ENCODE measurements around the gene SEPTIN1. TPM values are rescaled to one million over a fixed set of nuclear protein-coding genes. Genes with fewer than 3 reads are reported as not detected.
A peak's percentile ranks its signal among the peaks of the same experiment; 100 is the strongest.

SEPTIN1 gene
- total and polyA plus RNA-seq, 2 donors (not counting 3 experiments of a cell fraction or from before 2014, with no cell fraction given), result 0.07 to 0.75 TPM

- ChIA-PET POLR2A (interaction anchor here (0.7 to 0.8 kb wide), 2 partner anchors 35 to 79 kb away, joined by 3 read pairs; no protein-coding TSS in a partner anchor), CTCF (interaction anchor here (1.1 kb wide), 2 partner anchors 9 to 244 kb away, joined by 3 to 4 read pairs; no protein-coding TSS in a partner anchor)
- no peaks in the 10 kb centered on the region for H4K20me1 ChIP-seq (replicated peaks; ENCODE audit: control insufficient read depth, extremely low read depth, insufficient read depth, low read length)
- FAIRE-seq (no peak), DNase-seq (ENCODE audit: low read depth, low spot score) (no peak)
- peaks cover 2% of the 10 kb centered on the region for H3K4me1 ChIP-seq (ENCODE audit: control insufficient read depth, extremely low read depth, insufficient read depth, low read length)
- H3K27ac ChIP-seq (ENCODE audit: insufficient read depth, low read depth, low read length), result no peak overlapping the region
- no peak for TF ChIP-seq POLR2A (IDR thresholded peaks at IDR 0.05; ENCODE audit: low read depth, low read length)
- no peak for TF ChIP-seq MAX (IDR thresholded peaks at IDR 0.05; ENCODE audit: insufficient read depth, insufficient read length)
- TF ChIP-seq EZH2 (IDR thresholded peaks at IDR 0.05; ENCODE audit: borderline replicate concordance, low read depth, low read length, severe bottlenecking), result no peak
- TF ChIP-seq MYC (IDR thresholded peaks at IDR 0.05; ENCODE audit: low read depth, low read length), result no peak
- TF ChIP-seq POLR2AphosphoS5 (IDR thresholded peaks at IDR 0.05; ENCODE audit: insufficient read depth, low read depth, low read length), result no peak
- TF ChIP-seq GATA2 (IDR thresholded peaks at IDR 0.05; ENCODE audit: insufficient read depth, insufficient read length, low read depth, low read length), result no peak
- no peak for TF ChIP-seq CTCF (IDR thresholded peaks at IDR 0.05; ENCODE audit: extremely low read depth in 1 of 2, insufficient read depth in 1 of 2, low read depth in 1 of 2, low read length in 2 of 2)
- TF ChIP-seq JUN (IDR thresholded peaks at IDR 0.05; ENCODE audit: borderline replicate concordance, insufficient read depth, insufficient read length, low read depth), result no peak
- no peak for TF ChIP-seq FOS (IDR thresholded peaks at IDR 0.05; ENCODE audit: borderline replicate concordance, insufficient read depth, low read length)
- no peaks in the 10 kb centered on the region for H3K9me1 ChIP-seq (replicated peaks; ENCODE audit: control insufficient read depth, extremely low read depth, insufficient read depth, low read length)
- dilution Hi-C loops (cut with MboI; ENCODE audit: extremely low pct_ligation_motif_present, low sequenced_read_pairs) (no loop called here), intact Hi-C loops (cut with micrococcal nuclease) (loop anchor here (1.0 to 2.0 kb wide), 3 partner anchors 14 to 35 kb away; partner anchors contain the start of gene TBC1D10B)
- peaks cover 12% of the 10 kb centered on the region for H3K79me2 ChIP-seq (ENCODE audit: control insufficient read depth, insufficient read depth, low read length)
- H3K9me3 ChIP-seq (replicated peaks; ENCODE audit: control insufficient read depth, insufficient read depth, low read length), result no peaks in the 10 kb centered on the region
- no peaks in the 10 kb centered on the region for H3K27me3 ChIP-seq (ENCODE audit: control insufficient read depth in 2 of 2, insufficient read depth in 2 of 2, low read length in 2 of 2)
- no peak overlapping the region for H3K9ac ChIP-seq (replicated peaks; ENCODE audit: extremely low read depth, insufficient read depth, low read length)
- peak overlapping the region; percentile 48 for H2AFZ ChIP-seq (ENCODE audit: low read depth, low read length)
- H3K4me2 ChIP-seq (ENCODE audit: insufficient read depth, low read length), result peak overlapping the region; percentile 61
- H3K36me3 ChIP-seq (ENCODE audit: control insufficient read depth in 2 of 2, extremely low read depth in 1 of 2, insufficient read depth in 2 of 2, low read length in 2 of 2), result no peaks in the 10 kb centered on the region
- BruUV-seq (replicated peaks), result no TSS peak
- H3K4me3 ChIP-seq (replicated peaks in 1 of 3; ENCODE audit: insufficient read depth in 1 of 3, low read depth in 1 of 3, low read length in 3 of 3), result peak overlapping the region; percentile 23 to 56 (median 54)
Observed at GRCh38 chr16:30335598-30336474, 46.5 kb downstream of the SEPTIN1 start.

Data from endothelial cell of umbilical vein (primary cell).